GM13977 (cell line): ENCODE data around the gene FAM174A.
"Not testable (repeated sequence)": the region's sequence is repeated elsewhere in the genome, so short reads cannot be mapped to it uniquely, and the experiment has no call there.

ENCODE experiments used
- DNase-seq: peaks from one replicate; pipeline ENCODE4 v3.0.0; 2012; ENCODE audit warnings: low spot score
- CTCF ChIP-seq: IDR thresholded peaks from 2 replicates; pipeline ENCODE4 v1.5.1; 2012; ENCODE audit warnings: mild to moderate bottlenecking, control low read depth; ENCODE audit not compliant: insufficient read depth; ENCODE audit errors: extremely low read depth, missing control alignments
- in situ Hi-C: fragments of 300-500 bp; cut with MboI; formaldehyde crosslinking; loops from one replicate; pipeline ENCODE4 v1.12.0; 2022; ENCODE audit warnings: low sequenced_read_pairs, low pct_unique_long_range_greater_than_20kb, mixed read lengths, inconsistent platforms; ENCODE audit not compliant: unreplicated experiment

FAM174A gene

GRCh38 chr5:100595152-100595811 is 60.1 kb downstream of the FAM174A start:
- no peak for DNase-seq
- in situ Hi-C loops = no loop called here
- no peak for TF ChIP-seq CTCF

GRCh38 chr5:100595812-100596173 is 60.6 kb downstream of the FAM174A start:
- no peak for TF ChIP-seq CTCF
- in situ Hi-C loops = no loop called here
- no peak for DNase-seq

GRCh38 chr5:100598446-100598845 is 63.3 kb downstream of the FAM174A start:
- DNase-seq = no peak
- in situ Hi-C loops = no loop called here
- TF ChIP-seq CTCF = no peak

GRCh38 chr5:100600298-100600994 is 65.3 kb downstream of the FAM174A start:
- TF ChIP-seq CTCF = no peak
- in situ Hi-C loops = loop anchor here (25.0 kb wide), 1 partner anchor 437 kb away; no protein-coding TSS in a partner anchor
- no peak for DNase-seq

- no peak for TF ChIP-seq CTCF
- no peak for DNase-seq
- in situ Hi-C loops = loop anchor here (25.0 kb wide), 1 partner anchor 434 kb away; no protein-coding TSS in a partner anchor
Observed at GRCh38 chr5:100603141-100603540, 68.0 kb downstream of the FAM174A start.

- in situ Hi-C loops = loop anchor here (25.0 kb wide), 1 partner anchor 433 kb away; no protein-coding TSS in a partner anchor
Observed at GRCh38 chr5:100604021-100604420, 68.8 kb downstream of the FAM174A start.

GRCh38 chr5:100609594-100609993 is 74.4 kb downstream of the FAM174A start:
- no peak for TF ChIP-seq CTCF
- DNase-seq = no peak
- in situ Hi-C loops = loop anchor here (25.0 kb wide), 1 partner anchor 428 kb away; no protein-coding TSS in a partner anchor

More at GRCh38 chr5:100604021-100604420, 68.8 kb downstream of the FAM174A start:
- not testable (repeated sequence) for DNase-seq
